NCI-H1436 treated with DMSO at 0.1 percent for 48 hours (cell line): Measurements from ENCODE around the gene SND1.

Experiments used
- DNase-seq: peaks from one replicate; lab custom pipeline; 2025; lab: John Stamatoyannopoulos, UW

The SND1 gene

DNA sequence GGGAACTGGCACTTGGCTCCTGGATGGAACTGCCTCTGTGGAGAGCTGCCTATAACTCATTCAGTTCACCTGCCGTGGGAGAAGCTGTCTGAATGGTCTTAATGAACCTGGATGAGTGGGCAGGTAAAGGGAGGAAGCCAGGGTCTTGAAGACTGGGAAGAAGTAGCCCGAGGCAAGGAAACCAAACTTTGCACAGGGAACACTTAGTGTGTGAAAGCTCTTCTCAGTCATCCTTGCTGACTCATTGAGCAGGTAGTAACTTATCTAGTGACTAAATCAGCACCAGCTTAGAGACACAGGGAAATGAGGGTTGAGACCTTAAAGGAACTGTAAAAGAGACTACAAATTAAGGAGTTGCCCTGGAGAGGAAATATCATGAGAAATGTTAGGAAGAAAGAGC is 369.4 kb downstream of the SND1 start:
- no peak for DNase-seq

DNA sequence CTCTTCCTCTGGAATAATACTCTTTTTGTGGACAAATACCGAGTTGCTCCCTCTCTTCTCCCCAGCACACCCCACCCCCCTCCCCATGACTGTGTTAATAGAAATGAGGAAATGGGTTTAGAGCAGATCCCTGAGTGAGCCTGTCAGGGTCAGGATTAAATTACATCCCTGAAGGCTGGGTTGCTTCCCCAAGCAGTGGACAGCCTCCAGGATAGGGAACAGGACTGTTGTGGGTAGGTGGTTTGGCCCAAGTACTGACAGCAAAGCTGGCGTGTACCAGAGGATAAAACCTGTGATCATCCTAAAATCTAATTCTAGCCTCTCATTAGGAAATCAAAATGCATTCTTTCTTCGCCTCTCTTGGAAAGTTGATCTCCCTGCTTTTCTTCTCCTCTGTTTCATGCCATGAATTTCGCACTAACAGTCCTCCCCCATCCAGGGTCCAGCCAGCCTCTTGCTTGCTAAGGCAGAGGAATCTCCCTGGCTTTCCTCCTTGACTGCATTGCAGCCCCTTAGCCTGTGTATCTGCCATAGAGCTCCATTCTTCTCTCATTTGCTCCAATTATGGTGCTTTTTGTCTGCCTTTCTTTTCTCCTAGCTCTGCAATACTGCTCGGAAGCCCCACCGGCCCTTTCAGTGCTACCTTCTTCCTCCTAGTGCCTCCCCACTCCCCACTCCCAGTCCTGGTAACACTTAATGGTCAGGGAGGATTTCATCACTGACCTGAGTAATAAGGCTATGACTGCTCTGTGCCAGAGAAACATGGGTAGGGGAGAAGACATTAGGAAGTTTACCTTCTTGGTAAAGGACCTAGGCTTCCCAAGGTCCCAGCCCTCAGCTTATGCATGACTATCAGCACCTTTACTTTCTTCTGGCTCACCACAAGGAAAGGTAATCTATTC is 370.9 kb downstream of the SND1 start:
- no peak for DNase-seq

GRCh38 chr7:128024151-128024550 is 372.2 kb downstream of the SND1 start:
- DNase-seq: no peak

- DNase-seq: no peak
These were observed 373.4 kb downstream of the SND1 start for GRCh38 chr7:128025380-128025779.

DNA sequence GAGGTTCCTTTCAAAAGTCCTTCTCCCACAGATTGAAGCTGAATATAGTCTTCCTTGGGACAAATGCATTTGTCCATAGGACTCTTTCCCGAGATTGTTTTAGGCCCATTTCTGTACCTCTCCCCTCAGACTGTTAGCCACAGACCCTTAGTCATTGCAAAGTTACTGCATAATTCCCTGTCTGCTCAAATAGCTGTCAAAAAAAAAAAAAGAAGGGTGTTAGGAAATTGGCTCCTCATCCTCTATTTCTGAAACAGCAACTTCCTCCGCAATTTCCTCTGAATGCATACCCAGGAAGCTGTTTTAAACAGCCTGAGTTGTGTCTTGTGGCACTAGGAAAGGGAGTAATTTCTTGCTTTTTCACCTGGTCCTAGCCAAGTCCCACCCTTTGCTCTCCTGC is 373.8 kb downstream of the SND1 start:
- no peak for DNase-seq

DNA sequence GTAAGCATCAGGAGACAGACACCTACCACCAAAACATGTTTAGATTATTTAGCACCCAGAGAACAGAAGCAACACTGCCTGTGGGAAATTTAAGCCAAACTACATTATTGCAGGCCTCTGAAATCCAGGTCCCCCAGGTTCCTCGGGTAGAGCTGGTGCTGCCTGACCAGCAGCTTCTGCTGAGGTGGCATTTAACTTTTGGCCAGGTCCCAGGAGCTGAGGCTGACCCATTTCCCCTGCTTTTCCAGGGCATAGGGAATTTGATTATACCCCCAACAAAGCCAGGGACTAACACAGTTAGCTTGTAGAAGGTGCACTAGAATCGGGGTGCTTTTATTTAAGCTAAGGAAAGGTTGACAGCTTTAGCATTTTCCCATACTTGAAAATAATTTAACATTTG is 374.6 kb downstream of the SND1 start:
- no peak for DNase-seq

DNA sequence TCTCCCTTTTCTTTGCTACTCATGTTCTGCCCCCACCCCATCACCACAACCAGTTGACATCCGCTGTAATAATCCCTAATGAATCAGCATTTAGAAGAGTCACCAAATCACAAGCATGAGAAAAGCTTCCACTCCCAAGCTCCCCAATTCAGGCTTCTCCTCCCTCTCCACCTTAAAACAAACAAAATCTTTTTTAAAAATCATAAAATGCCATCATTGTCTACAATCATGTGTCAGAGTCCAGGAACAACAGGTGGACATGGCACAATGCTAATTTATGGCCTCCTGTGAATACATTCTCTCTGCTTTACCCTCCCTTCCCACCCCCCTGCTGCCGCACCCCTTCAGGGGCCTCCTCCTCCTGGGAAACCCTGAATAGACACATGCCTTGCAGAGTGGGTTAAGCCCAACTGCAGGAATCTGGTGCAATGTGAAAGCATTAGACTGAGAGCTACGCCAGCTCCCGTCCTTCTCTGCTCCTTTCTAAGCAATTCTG is 375.5 kb downstream of the SND1 start:
- no peak for DNase-seq

GRCh38 chr7:128029405-128029995 is 377.5 kb downstream of the SND1 start:
- no peak for DNase-seq

- DNase-seq: no peak
These were observed 378.3 kb downstream of the SND1 start for GRCh38 chr7:128030263-128030653.

GRCh38 chr7:128030654-128031611 is 378.9 kb downstream of the SND1 start, which contains the start of gene LRRC4:
LRRC4 (minus strand) TSS chr7:128031437; CDS start chr7:128030640, 797 bp downstream.
- no peak for DNase-seq

- DNase-seq: no peak
These were observed 380.1 kb downstream of the SND1 start for GRCh38 chr7:128031901-128032604.

- no peak for DNase-seq
These were observed 380.7 kb downstream of the SND1 start for GRCh38 chr7:128032605-128033235.

GRCh38 chr7:128033246-128033645 is 381.3 kb downstream of the SND1 start:
- DNase-seq: no peak

GRCh38 chr7:128034825-128035224 is 382.8 kb downstream of the SND1 start:
- DNase-seq: no peak

GRCh38 chr7:128035712-128036111 is 383.7 kb downstream of the SND1 start:
- no peak for DNase-seq

DNA sequence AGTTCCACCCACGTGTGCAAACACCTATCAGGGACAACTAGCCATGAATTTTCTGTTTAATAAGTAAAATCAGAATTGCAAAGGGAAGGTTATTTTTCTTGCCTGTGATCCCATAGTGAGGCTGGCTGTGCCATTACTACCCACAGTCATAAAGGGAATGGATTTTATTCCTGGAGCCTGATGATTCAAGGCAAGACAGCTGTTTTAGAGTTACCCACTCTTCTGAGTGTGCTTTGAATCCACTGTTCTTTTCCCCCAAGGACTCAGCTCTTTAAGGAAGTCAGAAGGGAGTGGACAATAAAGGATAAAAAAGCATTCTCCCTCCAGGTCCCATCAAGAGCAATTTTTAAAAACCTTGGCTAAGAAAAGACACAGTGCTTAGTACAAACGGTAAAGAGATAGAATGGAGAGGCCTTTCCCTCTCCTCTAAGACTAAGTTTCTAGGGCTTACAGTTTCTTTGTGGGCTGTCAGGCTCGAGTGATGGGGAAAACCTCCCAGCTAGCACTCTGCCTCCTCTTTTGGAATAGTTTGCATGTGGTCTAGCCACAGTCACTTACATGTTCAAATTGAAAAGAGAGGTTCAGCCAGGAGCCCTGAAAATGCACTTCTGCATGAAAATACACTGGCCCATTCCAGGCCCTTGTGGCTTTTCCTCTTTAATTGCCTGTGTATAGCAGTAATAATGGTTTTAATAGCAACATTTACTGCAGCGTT is 384.4 kb downstream of the SND1 start:
- DNase-seq: no peak

- no peak for DNase-seq
These were observed 385.1 kb downstream of the SND1 start for GRCh38 chr7:128037081-128037480.

DNA sequence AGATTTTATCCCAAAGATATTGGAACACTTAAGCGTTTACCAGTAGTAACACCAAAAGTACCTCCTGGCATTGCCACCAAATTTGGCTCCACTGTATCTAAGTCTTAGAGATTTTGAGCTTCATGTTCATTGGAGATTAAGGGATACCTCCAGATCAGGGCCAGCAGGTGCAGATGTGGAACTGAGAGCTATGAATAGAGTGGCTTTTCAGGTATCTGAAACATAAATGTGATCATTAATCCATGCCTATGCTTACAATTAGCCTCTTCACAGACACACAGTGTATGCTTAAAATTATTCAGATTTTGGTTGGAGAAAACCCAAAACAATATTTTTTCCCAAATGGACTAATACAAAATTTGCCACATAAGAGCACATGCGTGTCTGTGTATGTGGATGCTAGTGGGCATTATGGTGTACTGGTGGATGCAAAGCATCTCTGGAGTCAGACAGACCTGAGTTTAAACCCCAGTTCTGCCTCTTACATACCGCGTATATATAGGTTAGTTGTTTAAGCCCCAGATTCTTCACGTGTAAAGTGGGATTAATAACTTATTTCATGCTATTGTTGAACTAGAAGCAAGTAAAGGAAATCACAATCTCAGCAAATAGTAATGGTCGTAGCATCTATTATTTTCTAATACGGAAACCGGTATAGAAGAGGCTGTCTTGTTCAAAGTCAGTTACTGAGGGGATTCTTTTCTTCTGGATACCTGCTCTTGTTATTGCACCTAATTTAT is 386.1 kb downstream of the SND1 start:
- DNase-seq: no peak

DNA sequence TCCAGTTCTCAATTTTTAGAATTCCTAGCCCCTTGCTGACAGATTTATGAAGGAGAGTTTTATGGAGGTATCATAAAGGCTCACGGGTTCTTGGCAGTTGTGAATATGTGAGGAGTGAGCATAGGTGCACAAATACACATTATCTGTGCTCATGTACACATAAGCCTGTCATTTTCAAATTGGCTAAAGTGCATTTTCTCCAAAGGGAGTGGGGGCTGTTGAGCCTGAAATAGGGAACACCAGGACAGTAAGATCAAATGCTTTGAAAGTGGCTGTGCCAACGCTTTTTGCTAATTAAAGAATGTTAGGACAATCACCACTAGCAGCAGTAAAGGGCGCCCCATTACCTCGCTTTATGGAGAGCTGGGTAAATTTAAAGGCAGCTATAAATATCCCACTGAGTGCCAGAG is 387.6 kb downstream of the SND1 start:
- DNase-seq: no peak

GRCh38 chr7:128040205-128040604 is 388.2 kb downstream of the SND1 start:
- no peak for DNase-seq
